C4-2B (cell line): ENCODE data around the gene MAP7D3.
"Not testable (repeated sequence)": the region's sequence is repeated elsewhere in the genome, so short reads cannot be mapped to it uniquely, and the experiment has no call there.

Experiments used
- H3K27ac ChIP-seq: fragments of 450-650 bp; 2 replicates; pipeline ENCODE4 v1.5.1; 2017
- ZFX ChIP-seq: fragments of 450-650 bp; IDR thresholded peaks from 2 replicates; pipeline ENCODE4 v1.6.1; 2017
- TF ChIP-seq, protein P1 (sequence below): fragments of 450-650 bp; conservative IDR thresholded peaks from 2 replicates; pipeline ENCODE4 v1.5.1; 2017; ENCODE audit warnings: mild to moderate bottlenecking

Gene MAP7D3

DNA sequence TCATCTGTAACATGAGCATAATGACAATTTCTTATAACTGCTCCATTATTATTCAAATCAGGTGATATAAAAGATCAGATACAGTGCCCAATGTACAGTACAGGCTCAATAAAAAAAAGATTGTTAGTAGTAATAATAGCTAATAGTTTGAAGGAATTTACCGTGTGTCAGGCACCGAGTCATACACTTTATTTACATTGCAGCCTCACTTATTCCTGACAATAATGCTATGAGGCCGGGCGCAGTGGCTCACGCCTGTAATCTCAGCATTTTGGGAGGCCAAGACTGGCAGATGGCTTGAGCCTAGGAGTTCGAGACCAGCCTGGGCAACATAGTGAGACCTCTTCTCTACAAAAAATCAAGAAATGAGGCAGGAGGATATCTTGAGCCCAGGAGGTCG is 10.1 kb upstream of the MAP7D3 start:
- H3K27ac ChIP-seq = no peak overlapping the region

DNA sequence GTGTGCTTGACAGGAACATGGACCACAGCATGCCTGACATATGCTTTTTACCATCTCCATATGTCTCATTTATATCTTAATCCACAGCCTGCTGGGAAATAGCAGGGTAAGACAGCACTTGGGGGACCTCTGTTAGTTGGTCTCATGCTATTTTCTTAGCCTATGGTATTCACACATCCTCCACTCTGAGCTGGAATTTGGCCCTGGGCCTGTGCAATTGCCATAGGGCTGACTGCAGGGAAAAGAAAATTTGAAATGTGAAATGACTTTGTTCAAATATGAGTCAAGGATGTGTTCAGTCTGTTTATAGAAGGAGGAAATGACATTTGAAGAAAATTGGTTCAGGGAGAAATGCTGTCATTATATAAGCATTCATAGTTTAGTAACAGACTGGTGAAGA is 9.6 kb upstream of the MAP7D3 start:
- no peak for TF ChIP-seq ZFX
- TF ChIP-seq, protein P1, sequence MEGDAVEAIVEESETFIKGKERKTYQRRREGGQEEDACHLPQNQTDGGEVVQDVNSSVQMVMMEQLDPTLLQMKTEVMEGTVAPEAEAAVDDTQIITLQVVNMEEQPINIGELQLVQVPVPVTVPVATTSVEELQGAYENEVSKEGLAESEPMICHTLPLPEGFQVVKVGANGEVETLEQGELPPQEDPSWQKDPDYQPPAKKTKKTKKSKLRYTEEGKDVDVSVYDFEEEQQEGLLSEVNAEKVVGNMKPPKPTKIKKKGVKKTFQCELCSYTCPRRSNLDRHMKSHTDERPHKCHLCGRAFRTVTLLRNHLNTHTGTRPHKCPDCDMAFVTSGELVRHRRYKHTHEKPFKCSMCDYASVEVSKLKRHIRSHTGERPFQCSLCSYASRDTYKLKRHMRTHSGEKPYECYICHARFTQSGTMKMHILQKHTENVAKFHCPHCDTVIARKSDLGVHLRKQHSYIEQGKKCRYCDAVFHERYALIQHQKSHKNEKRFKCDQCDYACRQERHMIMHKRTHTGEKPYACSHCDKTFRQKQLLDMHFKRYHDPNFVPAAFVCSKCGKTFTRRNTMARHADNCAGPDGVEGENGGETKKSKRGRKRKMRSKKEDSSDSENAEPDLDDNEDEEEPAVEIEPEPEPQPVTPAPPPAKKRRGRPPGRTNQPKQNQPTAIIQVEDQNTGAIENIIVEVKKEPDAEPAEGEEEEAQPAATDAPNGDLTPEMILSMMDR = no peak
- H3K27ac ChIP-seq = no peak overlapping the region

More for the DNA sequence above, 10.1 kb upstream of the MAP7D3 start:
- no peak for TF ChIP-seq ZFX
- TF ChIP-seq, protein P1 = no peak

DNA sequence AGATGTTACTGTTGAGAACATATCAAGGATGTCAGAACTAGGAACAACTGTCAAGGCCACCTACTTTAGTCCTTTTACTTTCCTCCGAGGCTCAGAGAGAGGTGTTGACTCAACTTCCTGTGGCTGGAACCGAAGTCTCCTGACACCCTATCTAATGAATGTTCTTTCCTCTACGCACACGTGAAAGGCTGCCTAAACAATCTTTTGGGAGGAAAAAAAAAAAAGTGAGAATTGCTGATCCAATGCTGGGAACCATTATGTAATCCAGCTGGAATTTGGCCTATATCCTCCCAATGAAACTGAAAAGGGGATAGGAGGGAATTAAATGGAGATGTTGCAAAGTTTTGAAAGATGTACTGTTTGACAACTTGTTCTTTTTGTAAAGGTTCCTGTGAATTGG is 8.3 kb upstream of the MAP7D3 start:
- H3K27ac ChIP-seq = no peak overlapping the region
- TF ChIP-seq, protein P1 = no peak
- no peak for TF ChIP-seq ZFX

DNA sequence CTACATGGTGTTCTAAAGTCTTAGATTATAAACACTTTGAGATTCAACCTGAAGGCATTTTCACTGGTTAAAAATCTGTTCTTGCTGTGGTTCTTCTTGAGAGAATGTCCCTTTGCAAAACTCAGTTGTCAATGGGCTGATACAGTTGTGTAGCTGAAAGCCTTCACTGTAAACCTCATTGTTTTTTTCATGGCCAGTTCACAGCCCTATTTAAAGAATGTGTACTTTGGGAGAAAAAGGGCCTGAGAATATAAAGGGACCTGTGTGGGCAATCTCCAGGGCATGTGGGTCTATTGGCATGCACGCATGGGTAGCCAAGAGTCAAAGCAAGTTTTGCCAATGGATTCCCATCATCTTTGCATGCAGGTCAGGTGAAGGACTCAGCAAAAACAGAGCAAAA is 7.8 kb upstream of the MAP7D3 start:
- TF ChIP-seq, protein P1 = no peak
- TF ChIP-seq ZFX = no peak
- no peak overlapping the region for H3K27ac ChIP-seq

DNA sequence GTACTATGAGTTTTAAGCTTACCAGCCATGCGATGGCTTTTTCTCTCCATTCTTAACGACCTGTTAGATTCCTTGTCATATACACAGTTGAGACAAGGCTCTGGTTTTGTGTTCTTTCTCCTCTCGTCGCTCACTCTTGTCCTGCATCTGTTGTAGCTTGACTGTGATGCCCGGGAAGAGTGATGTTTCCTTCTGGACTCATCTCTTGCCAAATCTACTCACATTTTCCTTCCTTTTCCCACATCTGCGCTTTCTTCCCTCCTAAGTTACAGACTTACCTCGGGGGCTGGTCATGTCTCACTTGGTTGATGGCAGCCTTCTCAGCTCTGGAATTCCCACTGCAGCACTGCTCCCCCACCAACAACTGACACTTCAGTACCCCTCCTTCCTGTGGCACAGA is 4.8 kb upstream of the MAP7D3 start:
- TF ChIP-seq ZFX = no peak
- TF ChIP-seq, protein P1 = no peak
- H3K27ac ChIP-seq = no peak overlapping the region

DNA sequence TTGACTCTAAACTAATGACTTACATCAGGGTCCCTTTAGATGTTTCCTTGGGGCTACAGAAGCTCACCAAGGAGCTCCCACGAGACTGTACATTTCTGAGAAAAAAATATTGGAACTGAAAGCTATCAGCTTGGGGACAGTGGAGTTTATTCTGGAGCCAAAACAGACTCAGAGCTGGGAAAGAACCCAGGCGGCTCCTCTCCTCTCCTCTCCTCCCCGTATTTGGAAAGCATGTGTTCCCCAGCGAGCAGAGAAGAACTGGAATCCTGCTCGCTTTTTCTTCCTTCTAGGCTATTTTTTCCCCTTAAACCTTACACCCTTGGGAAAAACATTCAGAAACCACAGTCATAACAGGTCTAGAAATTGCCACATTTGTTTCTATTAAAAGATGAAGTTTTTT is 4.3 kb upstream of the MAP7D3 start:
- H3K27ac ChIP-seq = no peak overlapping the region
- TF ChIP-seq, protein P1 = no peak
- TF ChIP-seq ZFX = no peak

DNA sequence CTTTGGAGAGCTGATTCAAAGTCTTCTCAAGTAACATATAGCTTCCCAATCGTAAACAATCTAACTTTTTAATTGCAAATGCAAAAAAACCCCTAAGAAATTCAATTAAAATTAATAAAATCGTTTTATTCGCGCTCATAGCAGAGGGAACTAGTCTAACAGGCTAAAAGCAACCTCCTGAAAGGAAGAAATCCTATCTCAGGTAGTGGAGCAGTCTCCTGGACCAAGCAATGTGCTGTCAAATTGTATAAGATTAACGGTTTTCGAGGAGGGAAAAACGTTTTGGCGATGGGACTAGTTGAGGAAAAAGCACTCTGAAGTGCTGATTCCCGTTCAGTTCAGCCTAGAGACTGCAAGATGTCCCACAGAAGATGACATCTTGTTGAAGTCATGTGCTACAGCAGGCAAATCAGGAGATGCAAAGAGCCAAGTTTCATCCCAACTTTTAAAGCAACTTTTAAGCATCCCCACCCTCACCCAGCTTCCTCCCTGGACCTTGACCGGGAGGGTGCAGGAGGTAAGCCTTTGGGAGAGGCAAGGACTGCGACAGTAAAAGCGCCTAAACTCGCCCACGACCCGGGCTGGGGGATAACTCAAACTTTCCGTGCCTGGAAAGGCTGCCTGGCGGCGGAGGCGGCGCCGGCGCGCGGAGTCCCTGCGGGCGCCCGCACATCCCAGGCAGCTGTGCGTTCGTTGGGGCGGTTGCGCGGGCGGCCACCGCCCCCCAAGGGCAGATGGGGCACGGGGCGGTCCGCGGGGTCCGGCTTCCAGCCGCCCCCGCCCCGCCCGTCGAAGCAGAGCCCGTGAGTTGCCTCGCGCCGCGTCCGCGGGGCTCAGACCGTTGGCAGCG is 784 bp downstream of the MAP7D3 start:
- peak overlapping the region; percentile 59 for H3K27ac ChIP-seq
- no peak for TF ChIP-seq ZFX

DNA sequence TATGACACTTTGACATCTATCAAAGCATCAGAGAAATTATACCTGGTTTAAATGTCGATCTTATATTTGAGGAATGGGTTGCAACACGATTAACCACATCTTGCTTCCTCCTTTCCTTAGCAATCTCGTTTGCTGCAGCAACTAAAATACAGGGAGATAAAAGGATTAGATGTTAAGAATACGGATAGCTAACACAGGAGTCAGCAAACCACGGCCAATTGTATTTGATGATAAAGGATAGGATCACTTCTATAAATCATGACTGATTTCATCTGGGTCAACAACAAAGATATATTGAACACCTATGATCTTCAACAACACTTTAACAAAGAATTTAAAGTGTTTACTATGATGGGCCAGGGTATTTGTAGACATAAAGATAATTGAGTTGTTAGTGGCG is 5.0 kb downstream of the MAP7D3 start:
- H3K27ac ChIP-seq = no peak overlapping the region
- TF ChIP-seq ZFX = no peak
- TF ChIP-seq, protein P1 = no peak

DNA sequence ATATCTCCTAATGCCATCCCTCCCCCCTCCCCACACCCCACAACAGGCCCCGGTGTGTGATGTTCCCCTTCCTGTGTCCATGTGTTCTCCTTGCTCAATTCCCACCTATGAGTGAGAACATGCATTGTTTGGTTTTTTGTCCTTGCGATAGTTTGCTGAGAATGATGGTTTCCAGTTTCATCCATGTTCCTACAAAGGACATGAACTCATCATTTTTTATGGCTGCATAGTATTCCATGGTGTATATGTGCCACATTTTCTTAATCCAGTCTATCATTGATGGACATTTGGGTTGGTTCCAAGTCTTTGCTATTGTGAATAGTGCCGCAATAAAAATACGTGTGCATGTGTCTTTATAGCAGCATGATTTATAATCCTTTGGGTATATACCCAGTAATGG is 13.4 kb downstream of the MAP7D3 start:
- not testable (repeated sequence) for H3K27ac ChIP-seq
